K562 (cell line): Measurements from ENCODE around the gene TLE6. TPM values are rescaled to one million over a fixed set of nuclear protein-coding genes. Genes with fewer than 3 reads are reported as not detected.

ENCODE experiments used
- ATF2 ChIP-seq: sonication (generic); formaldehyde crosslinking; IDR thresholded peaks from 2 replicates; pipeline ENCODE4 v1.8.1; 2022; ENCODE audit warnings: missing genetic modification reagents
- ATF7 ChIP-seq: fragments of 450-650 bp; IDR thresholded peaks from 2 replicates; pipeline ENCODE4 v1.7.1; 2014; ENCODE audit warnings: mild to moderate bottlenecking, moderate library complexity
- EHMT2 ChIP-seq: fragments of 450-650 bp; IDR thresholded peaks from 2 replicates; pipeline ENCODE4 v1.6.1; 2018; ENCODE audit warnings: antibody characterized with exemption
- FOXM1 ChIP-seq, 2 experiments: fragments of 450-650 bp in 1 of 2; sonication (generic) in 1 of 2; formaldehyde crosslinking in 1 of 2; IDR thresholded peaks; 2 replicates each; pipeline versions ENCODE4 v1.6.1 to v1.9.0; 2017 to 2022; ENCODE audit warnings: low read depth in 2 of 2, mild to moderate bottlenecking in 2 of 2, missing genetic modification reagents in 1 of 2, moderate library complexity in 1 of 2
- GTF2E2 ChIP-seq: fragments of 200-800 bp; sonication (Bioruptor generic); IDR thresholded peaks from 2 replicates; pipeline ENCODE4 v1.6.1; 2016; ENCODE audit warnings: missing genetic modification characterization, missing compliant biosample characterization
- HLTF ChIP-seq: fragments of 450-650 bp; IDR thresholded peaks from 2 replicates; pipeline ENCODE4 v1.6.1; 2016
- HMG20B ChIP-seq: fragments of 250-450 bp; sonication (Bioruptor Pico); IDR thresholded peaks from 2 replicates; pipeline ENCODE4 v1.5.0; 2021; ENCODE audit warnings: mild to moderate bottlenecking
- KLF16 ChIP-seq: IDR thresholded peaks from 2 replicates; pipeline ENCODE4 v1.6.1; 2016; ENCODE audit warnings: antibody characterized with exemption
- MBD2 ChIP-seq: sonication (generic); IDR thresholded peaks from 2 replicates; pipeline ENCODE4 v1.6.1; 2016; ENCODE audit warnings: low read depth, borderline replicate concordance
- NFE2L1 ChIP-seq: fragments of 450-650 bp; IDR thresholded peaks from 2 replicates; pipeline ENCODE4 v1.6.1; 2016; ENCODE audit warnings: missing genetic modification characterization, low read depth, mild to moderate bottlenecking, missing compliant biosample characterization, moderate library complexity, borderline replicate concordance
- POLR2AphosphoS2 ChIP-seq: IDR thresholded peaks from 2 replicates; pipeline ENCODE4 v1.6.1; 2012; ENCODE audit warnings: low read length, improper control_type of control experiment
- SIRT6 ChIP-seq: IDR thresholded peaks from one replicate; pipeline ENCODE4 v1.6.1; 2012; ENCODE audit warnings: low read depth, mild to moderate bottlenecking, control low read depth, inconsistent platforms, low read length, moderate library complexity
- ZBTB43 ChIP-seq: sonication (generic); formaldehyde crosslinking; IDR thresholded peaks from 2 replicates; pipeline ENCODE4 v1.8.0; 2023; ENCODE audit warnings: mild to moderate bottlenecking, missing genetic modification reagents
- ZBTB9 ChIP-seq: fragments of 450-650 bp; formaldehyde crosslinking; IDR thresholded peaks from 2 replicates; pipeline ENCODE4 v1.4.0; 2020; ENCODE audit warnings: mild to moderate bottlenecking, moderate library complexity
- ZNF444 ChIP-seq: fragments of 250-450 bp; sonication (Bioruptor Pico); IDR thresholded peaks from 2 replicates; pipeline ENCODE4 v1.4.0; 2020; ENCODE audit warnings: mild to moderate bottlenecking, moderate library complexity
- ZNF561 ChIP-seq: fragments of 450-650 bp; formaldehyde crosslinking; conservative IDR thresholded peaks from 2 replicates; pipeline ENCODE4 v1.4.0; 2020; ENCODE audit warnings: mild to moderate bottlenecking, moderate library complexity
- ZNF592 ChIP-seq: fragments of 450-650 bp; IDR thresholded peaks from 2 replicates; pipeline ENCODE4 v1.6.1; 2017; ENCODE audit warnings: antibody characterized with exemption, mild to moderate bottlenecking
- ZNF707 ChIP-seq: fragments of 250-450 bp; sonication (Bioruptor Pico); conservative IDR thresholded peaks from 2 replicates; pipeline ENCODE4 v1.8.0; 2022; ENCODE audit warnings: inconsistent platforms, mild to moderate bottlenecking, moderate library complexity
- ZZZ3 ChIP-seq: fragments of 450-650 bp; IDR thresholded peaks from 2 replicates; pipeline ENCODE4 v1.6.1; 2016; ENCODE audit warnings: antibody characterized with exemption, mild to moderate bottlenecking, moderate library complexity
- polyA plus RNA-seq, 8 experiments: library from polyadenylated mRNA; depleted of rRNA in 4 of 8; stranded (reverse) in 5 of 8; unstranded in 3 of 8; fragments of >200 nt; fragmentation: Nextera tagmentation in 2 of 8; fragmentation: Illumina TruSeq in 1 of 8; extraction: Ambion mirVana in 2 of 8; extraction: Trizol in 1 of 8; gene quantifications; 2 replicates each; pipeline versions ENCODE4 v1.2.1 to v1.2.3, GENCODE V29; 2011 to 2014; ENCODE audit warnings: inconsistent platforms in 1 of 8, missing spikeins in 1 of 8
- total RNA-seq, 7 experiments: library from RNA; depleted of rRNA in 6 of 7; stranded (reverse); fragments of >200 nt in 6 of 7; fragmentation: Illumina TruSeq in 2 of 7; extraction: Trizol in 2 of 7; gene quantifications; 2 replicates each; pipeline versions ENCODE4 v1.2.1 to v1.2.3, GENCODE V29; 2011 to 2021; ENCODE audit warnings: low replicate concordance in 1 of 7

Gene TLE6
- total and polyA plus RNA-seq, 9 of the 15 experiments (the other 6 are each of a cell fraction or from before 2014, with no cell fraction given): 1.1 to 6.1 (median 2.5) TPM

- 0 out of 2 replicates have a peak, but pooled peaks have one; percentile 20 for TF ChIP-seq ZBTB9 (CRISPR knock-in tag)
- TF ChIP-seq ATF7: peak; percentile 100
- no peak for TF ChIP-seq ZNF561 (CRISPR knock-in tag)
- no peak for TF ChIP-seq MBD2
- no peak for TF ChIP-seq SIRT6
- TF ChIP-seq ZNF444 (CRISPR knock-in tag): 0 out of 2 replicates have a peak, but pooled peaks have one; percentile 56
- TF ChIP-seq ZZZ3: no peak
- peak; percentile 57; the same call in 1 of the 2 replicates for TF ChIP-seq ZNF707 (CRISPR knock-in tag)
- TF ChIP-seq GTF2E2 (tag): no peak
- peak; percentile 66 for TF ChIP-seq KLF16
- no peak; the same call in 1 of the 2 replicates for TF ChIP-seq EHMT2
- TF ChIP-seq POLR2AphosphoS2: no peak
- no peak for TF ChIP-seq HMG20B (CRISPR knock-in tag)
- no peak for TF ChIP-seq ZBTB43 (CRISPR knock-in tag)
- peak; percentile 98 for TF ChIP-seq ATF2 (CRISPR knock-in tag)
- 0 out of 2 replicates have a peak, but pooled peaks have one; percentile 41 for TF ChIP-seq HLTF
- peak; percentile 38; the same call in 1 of the 2 replicates for TF ChIP-seq FOXM1 (IDR thresholded peaks at IDR 0.05; ENCODE audit: low read depth)
- TF ChIP-seq FOXM1 (CRISPR knock-in tag; IDR thresholded peaks at IDR 0.05; ENCODE audit: low read depth): no peak
- TF ChIP-seq ZNF592: no peak
- no peak for TF ChIP-seq NFE2L1 (tag)
Measured at GRCh38 chr19:2962018-2962670, 15.2 kb upstream of the TLE6 start (continued).
